ENCODE results near the gene CLGN. TPM values are rescaled to one million over a fixed set of nuclear protein-coding genes. Genes with fewer than 3 reads are reported as not detected.

Gene CLGN
- total and polyA plus RNA-seq, 2 of the 4 experiments (the other 2 are of a cell fraction), result 0.36 to 0.75 TPM

GRCh38 chr4:140344621-140345020, 82.8 kb downstream of the CLGN start:
- H3K4me2 ChIP-seq (ENCODE audit: low read depth, low read length), result no peak overlapping the region
- H3K9me1 ChIP-seq (ENCODE audit: insufficient read depth, low read length), result no peaks in the 10 kb centered on the region
- H2BK120ac ChIP-seq (ENCODE audit: low read depth, low read length), result no peak overlapping the region
- TF ChIP-seq FOS (IDR thresholded peaks at IDR 0.05; ENCODE audit: low read depth, low read length) (no peak), CHD1 (IDR thresholded peaks at IDR 0.05; ENCODE audit: low read depth, low read length) (no peak)
- no peak overlapping the region for H3K4me3 ChIP-seq (ENCODE audit: insufficient read depth, low read depth, low read length)
- intact Hi-C loops (cut with micrococcal nuclease) (no loop called here), in situ Hi-C loops (cut with MboI; ENCODE audit: low sequenced_read_pairs) (no loop called here), dilution Hi-C loops (cut with HindIII; ENCODE audit: low sequenced_read_pairs, unreplicated experiment) (no loop called here)
- H2AK5ac ChIP-seq (ENCODE audit: low read depth, low read length), result no peak overlapping the region
- H4K20me1 ChIP-seq (ENCODE audit: insufficient read depth, low read length), result no peaks in the 10 kb centered on the region
- POLR2A ChIA-PET (ENCODE audit: unreplicated experiment), result no interaction called here
- ATAC-seq (ENCODE audit: low read depth), result no peak
- no peak overlapping the region for H3K18ac ChIP-seq (ENCODE audit: low read depth, low read length)
- no peak overlapping the region for H2AK9ac ChIP-seq (replicated peaks; ENCODE audit: low read depth, low read length, poor library complexity)
- peaks cover 28% of the 10 kb centered on the region for H3K27me3 ChIP-seq (ENCODE audit: control insufficient read depth, insufficient read depth, low read length)
- no peak overlapping the region for H3K23ac ChIP-seq (ENCODE audit: low read depth, low read length)
- H3K56ac ChIP-seq (ENCODE audit: extremely low read depth, insufficient read depth, low read length), result no peak overlapping the region
- no peak overlapping the region for H3K4ac ChIP-seq (ENCODE audit: low read depth, low read length)
- H3K14ac ChIP-seq (replicated peaks; ENCODE audit: low read depth, low read length), result no peak overlapping the region
- no peak overlapping the region for H4K8ac ChIP-seq (ENCODE audit: low read depth in 2 of 2, low read length in 2 of 2)
- BruUV-seq (replicated peaks), result no TSS peak
- H3K9ac ChIP-seq (ENCODE audit: low read depth, low read length), result no peak overlapping the region
- no peak overlapping the region for H4K91ac ChIP-seq (ENCODE audit: insufficient read depth, low read depth, low read length)
- DNase-seq, result no peak
- H3K36me3 ChIP-seq (ENCODE audit: control insufficient read depth, insufficient read depth, low read length), result no peaks in the 10 kb centered on the region
- H3K79me1 ChIP-seq (ENCODE audit: low read depth in 1 of 2, low read length in 2 of 2), result no peaks in the 10 kb centered on the region
- no peaks in the 10 kb centered on the region for H3K9me3 ChIP-seq (ENCODE audit: control insufficient read depth, insufficient read depth, low read length)
- H4K5ac ChIP-seq (ENCODE audit: low read depth, low read length), result no peak overlapping the region
- no peak overlapping the region for H2BK20ac ChIP-seq (ENCODE audit: low read depth, low read length)
- H2AFZ ChIP-seq (replicated peaks; ENCODE audit: low read length, poor library complexity), result no peak overlapping the region
- H2BK15ac ChIP-seq (ENCODE audit: low read depth, low read length), result no peak overlapping the region
- CTCF ChIA-PET, result interaction anchor here (1.8 kb wide), 1 partner anchor 14 kb away, joined by 6 read pairs; no protein-coding TSS in a partner anchor
- no peak overlapping the region for H2BK5ac ChIP-seq (ENCODE audit: low read depth, low read length, poor library complexity, severe bottlenecking)
- H3K4me1 ChIP-seq (ENCODE audit: control insufficient read depth, insufficient read depth, low read length), result no peaks in the 10 kb centered on the region
- H3K27ac ChIP-seq (ENCODE audit: insufficient read depth, low read length), result no peak overlapping the region
- WGBS, 2 experiments (ENCODE audit: extremely low coverage in 2 of 2, insufficient read length in 1 of 2), result 92 to 100% methylated on average over 1 to 2 of the region's 9 CpGs

All from IMR-90 (cell line).